BLaER1 treated with 17β-estradiol and CSF1 and Interleukin-3, amounts not matched to agents 10 nM and 100 nM (cell line): ENCODE results near the gene NR1H3.
A peak's percentile ranks its signal among the peaks of the same experiment; 100 is the strongest.

Experiments used
- H3K27ac ChIP-seq, 11 experiments: shearing (Covaris generic); formaldehyde crosslinking; 2 replicates each; pipeline ENCODE4 v1.8.1; 2022
- H3K27me3 ChIP-seq, 11 experiments: shearing (Covaris generic); formaldehyde crosslinking; 2 replicates each; pipeline ENCODE4 v1.8.1; 2022
- H3K36me3 ChIP-seq, 11 experiments: shearing (Covaris generic); formaldehyde crosslinking; 2 replicates each; pipeline ENCODE4 v1.8.1; 2022
- H3K4me1 ChIP-seq, 10 experiments: shearing (Covaris generic); formaldehyde crosslinking; 2 replicates each; pipeline ENCODE4 v1.8.1; 2022
- H3K4me2 ChIP-seq, 11 experiments: shearing (Covaris generic); formaldehyde crosslinking; 2 replicates each; pipeline ENCODE4 v1.8.1; 2022
- H3K4me3 ChIP-seq, 10 experiments: shearing (Covaris generic); formaldehyde crosslinking; 2 replicates each; pipeline ENCODE4 v1.8.1; 2022
- H3K9ac ChIP-seq, 11 experiments: shearing (Covaris generic); formaldehyde crosslinking; 2 replicates each; pipeline ENCODE4 v1.8.1; 2022
- H3K9me3 ChIP-seq, 11 experiments: shearing (Covaris generic); formaldehyde crosslinking; replicated peaks in 1 of 11; 2 replicates each; pipeline ENCODE4 v1.8.1; 2022
- H4K20me1 ChIP-seq, 11 experiments: shearing (Covaris generic); formaldehyde crosslinking; 2 replicates each; pipeline ENCODE4 v1.8.1; 2022
- Cebpa-rat ChIP-seq, 11 experiments: shearing (Covaris generic); IDR thresholded peaks; 2 replicates each; pipeline ENCODE4 v1.8.1; 2022

Gene NR1H3

DNA sequence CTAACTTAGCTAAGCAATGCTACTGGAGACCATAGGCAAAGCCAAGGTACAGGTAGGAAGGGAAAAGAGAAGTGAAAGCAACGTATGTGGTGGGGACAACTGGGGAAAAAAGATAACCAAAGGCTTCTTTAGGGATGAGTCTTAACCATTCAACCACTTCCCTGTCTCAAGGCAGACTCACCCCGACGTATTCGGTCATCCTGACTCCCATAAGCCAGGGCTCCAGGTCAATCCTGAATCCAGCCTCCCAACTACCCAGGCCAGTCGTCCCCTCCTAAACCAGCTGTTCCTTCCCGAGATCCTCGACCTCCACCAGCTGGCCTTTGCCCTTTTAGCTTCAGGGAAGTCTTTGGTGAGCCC lies 9.5 kb upstream of the NR1H3 start:
- Histone ChIP-seq H3K9ac (peak overlapping the region; percentile 83 to 95 (median 89)), H4K20me1 (no peaks in the 10 kb centered on the region), H3K27ac (peak overlapping the region; percentile 82 to 95 (median 91)), H3K4me3 (peak overlapping the region; percentile 72 to 82 (median 78)), H3K36me3 (peaks cover 22 to 42% (median 36%) of the 10 kb centered on the region in 11 experiments), H3K9me3 (no peaks in the 10 kb centered on the region), H3K4me1 (peaks cover 24 to 71% (median 27%) of the 10 kb centered on the region in 10 experiments), H3K27me3 (no peaks in the 10 kb centered on the region), H3K4me2 (peak overlapping the region; percentile 80 to 100 (median 94))
- no peak for TF ChIP-seq Cebpa-rat (IDR thresholded peaks at IDR 0.05)

DNA sequence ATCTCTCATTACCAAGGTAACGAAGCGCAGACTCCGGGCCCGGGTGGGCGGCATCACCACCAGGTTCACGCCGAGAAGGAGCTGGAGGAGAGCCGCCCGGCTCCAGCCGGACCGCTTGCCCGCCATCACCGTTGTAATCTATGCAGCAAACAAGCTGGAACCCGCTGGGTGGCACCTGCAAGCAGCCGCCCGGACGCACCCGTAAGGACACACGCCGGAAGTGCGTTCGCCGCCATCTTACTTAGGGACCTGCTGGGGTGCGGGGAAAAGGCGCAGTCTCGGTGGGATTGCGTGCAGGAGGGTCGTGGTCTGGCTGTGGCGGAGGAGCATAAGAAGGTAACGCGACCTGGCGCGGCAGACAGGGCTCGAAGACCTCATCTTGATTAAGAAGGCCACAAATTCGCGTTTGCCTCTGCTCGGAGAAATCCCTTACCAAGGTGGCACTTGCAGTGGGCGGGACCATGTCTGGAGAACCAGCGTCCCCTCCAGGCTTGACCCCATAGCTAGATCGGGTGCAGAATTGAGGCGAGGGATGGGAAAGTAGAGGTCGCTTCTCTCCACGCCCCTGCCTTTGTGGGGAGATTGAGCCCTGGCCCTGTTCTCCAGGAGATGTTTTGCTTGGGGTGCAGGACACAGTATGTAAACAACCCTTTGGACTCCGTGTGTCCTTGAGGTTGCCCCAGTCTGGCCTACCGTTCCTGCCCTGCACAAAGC lies 9.0 kb upstream of the NR1H3 start, which contains the start of gene ACP2:
ACP2 (minus strand) TSS at position 151 of the 714 bp plus-strand sequence; CDS start at position 126, 25 bp downstream.
- no peak for TF ChIP-seq Cebpa-rat (IDR thresholded peaks at IDR 0.05)
- Histone ChIP-seq H3K27ac (peak within 1 kb of the TSS; percentile 82 to 95 (median 91)), H4K20me1 (no peaks in the 10 kb centered on the region), H3K4me2 (peak within 1 kb of the TSS; percentile 80 to 100 (median 94)), H3K4me3 (peak within 1 kb of the TSS; percentile 72 to 82 (median 78)), H3K27me3 (no peaks in the 10 kb centered on the region), H3K9ac (peak within 1 kb of the TSS; percentile 83 to 95 (median 89)), H3K4me1 (peaks cover 24 to 71% (median 29%) of the 10 kb centered on the region in 10 experiments), H3K9me3 (no peaks in the 10 kb centered on the region), H3K36me3 (peaks cover 21 to 36% (median 30%) of the 10 kb centered on the region in 11 experiments)

DNA sequence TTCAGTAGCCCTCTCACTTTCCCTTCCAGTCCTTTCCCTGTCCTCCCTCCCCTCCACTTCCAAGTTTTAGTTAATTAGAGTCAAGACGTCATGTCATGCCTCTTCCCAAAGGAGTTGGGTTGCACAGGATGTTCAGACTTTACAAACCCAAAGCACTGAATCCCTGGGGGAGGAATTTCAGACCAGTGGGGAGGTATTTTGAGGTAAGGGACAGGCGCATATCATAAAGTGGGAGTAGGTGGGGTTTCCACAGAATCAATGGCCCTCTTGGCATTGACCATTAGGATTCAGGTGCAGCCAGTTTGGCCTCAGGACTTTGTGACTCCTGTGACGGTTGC lies 8.4 kb upstream of the NR1H3 start:
- Histone ChIP-seq H3K27ac (peak overlapping the region; percentile 82 to 95 (median 91)), H3K9me3 (no peaks in the 10 kb centered on the region), H3K4me1 (peaks cover 24 to 71% (median 32%) of the 10 kb centered on the region in 10 experiments), H3K9ac (peak overlapping the region; percentile 83 to 95 (median 89)), H3K4me3 (peak overlapping the region; percentile 72 to 82 (median 78)), H3K36me3 (peaks cover 16 to 31% (median 25%) of the 10 kb centered on the region in 11 experiments), H4K20me1 (no peaks in the 10 kb centered on the region), H3K27me3 (no peaks in the 10 kb centered on the region), H3K4me2 (peak overlapping the region; percentile 80 to 100 (median 94))
- no peak for TF ChIP-seq Cebpa-rat (IDR thresholded peaks at IDR 0.05)

- Histone ChIP-seq H4K20me1 (no peaks in the 10 kb centered on the region), H3K36me3 (peaks cover 0 to 11% (median 5%) of the 10 kb centered on the region in 11 experiments; a peak in 9 of 22 replicates), H3K9me3 (no peaks in the 10 kb centered on the region)
Measured at GRCh38 chr11:47251751-47252150, 6.0 kb upstream of the NR1H3 start.

GRCh38 chr11:47253660-47254059 lies 4.1 kb upstream of the NR1H3 start:
- TF ChIP-seq Cebpa-rat (IDR thresholded peaks at IDR 0.05) = no peak
- Histone ChIP-seq H3K9me3 (no peaks in the 10 kb centered on the region), H3K9ac (peak overlapping the region in 5 of 11 experiments; percentile 37 to 80 (median 59); a peak in 8 of 22 replicates), H4K20me1 (no peaks in the 10 kb centered on the region), H3K27me3 (no peaks in the 10 kb centered on the region), H3K36me3 (no peaks in the 10 kb centered on the region), H3K27ac (peak overlapping the region in 6 of 11 experiments; percentile 34 to 87 (median 71); a peak in 11 of 22 replicates), H3K4me3 (no peak overlapping the region), H3K4me2 (peak overlapping the region in 4 of 11 experiments; percentile 77 to 95 (median 86); a peak in 7 of 22 replicates), H3K4me1 (peaks cover 30 to 76% (median 41%) of the 10 kb centered on the region in 10 experiments)

More at GRCh38 chr11:47251751-47252150, 6.0 kb upstream of the NR1H3 start:
- no peak for TF ChIP-seq Cebpa-rat (IDR thresholded peaks at IDR 0.05)
- Histone ChIP-seq H3K4me1 (peaks cover 30 to 71% (median 39%) of the 10 kb centered on the region in 10 experiments), H3K27me3 (no peaks in the 10 kb centered on the region), H3K4me3 (no peak overlapping the region), H3K9ac (no peak overlapping the region), H3K4me2 (no peak overlapping the region), H3K27ac (no peak overlapping the region)

DNA sequence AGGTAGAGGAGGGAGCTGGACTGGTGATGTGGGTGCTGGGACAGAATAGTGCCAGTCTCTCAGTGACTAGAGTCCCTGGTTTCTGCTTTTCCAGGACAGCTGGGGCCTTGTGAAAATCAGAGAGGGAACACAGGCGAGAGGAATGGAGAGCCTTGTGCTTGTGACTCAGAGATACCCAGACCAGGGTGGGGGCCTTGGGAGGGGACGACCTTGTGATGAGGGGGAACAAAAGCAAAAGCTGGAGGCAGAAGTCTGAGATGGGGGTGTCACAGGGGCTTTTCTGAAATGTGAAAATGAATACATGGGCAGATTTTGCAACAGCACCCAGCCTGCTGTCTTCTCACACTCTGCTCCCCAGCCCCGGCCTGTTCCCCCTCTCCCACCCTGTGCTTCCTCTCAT lies 3.4 kb upstream of the NR1H3 start:
- Histone ChIP-seq H3K27ac (peak overlapping the region in 9 of 11 experiments; percentile 2 to 87 (median 51); a peak in 15 of 22 replicates), H3K4me1 (peaks cover 34 to 82% (median 44%) of the 10 kb centered on the region in 10 experiments), H4K20me1 (no peaks in the 10 kb centered on the region), H3K27me3 (no peaks in the 10 kb centered on the region), H3K4me3 (0 out of 20 replicates have a peak overlapping the region, but pooled peaks of 2 of the 10 experiments have one; percentile 5 to 16), H3K9me3 (no peaks in the 10 kb centered on the region), H3K9ac (peak overlapping the region in 9 of 11 experiments; percentile 0 to 80 (median 37); a peak in 11 of 22 replicates), H3K4me2 (peak overlapping the region in 10 of 11 experiments; percentile 4 to 95 (median 63); a peak in 14 of 22 replicates), H3K36me3 (no peaks in the 10 kb centered on the region)
- no peak for TF ChIP-seq Cebpa-rat (IDR thresholded peaks at IDR 0.05)

GRCh38 chr11:47256374-47256773 lies 1.4 kb upstream of the NR1H3 start:
- peaks cover 33 to 87% (median 47%) of the 10 kb centered on the region in 10 experiments for H3K4me1 ChIP-seq
- no peak overlapping the region for H3K9ac ChIP-seq
- H4K20me1 ChIP-seq = no peaks in the 10 kb centered on the region; a peak in 1 of 22 replicates
- H3K27ac ChIP-seq = peak overlapping the region in 1 of 11 experiments; percentile 85; a peak in 1 of 22 replicates
- peak overlapping the region in 2 of 11 experiments; percentile 93 to 95; a peak in 4 of 22 replicates for H3K4me2 ChIP-seq
- no peaks in the 10 kb centered on the region for H3K9me3 ChIP-seq
- no peak overlapping the region for H3K4me3 ChIP-seq
- no peak for TF ChIP-seq Cebpa-rat (IDR thresholded peaks at IDR 0.05)
- no peaks in the 10 kb centered on the region for H3K27me3 ChIP-seq
- peaks cover 0 to 9% (median 0%) of the 10 kb centered on the region in 11 experiments; a peak in 4 of 22 replicates for H3K36me3 ChIP-seq

GRCh38 chr11:47257177-47257516 lies 649 bp upstream of the NR1H3 start:
- Histone ChIP-seq H3K36me3 (peaks cover 0 to 17% (median 0%) of the 10 kb centered on the region in 11 experiments; a peak in 4 of 22 replicates), H3K27ac (peak overlapping the region in 9 of 11 experiments; percentile 9 to 73 (median 57); a peak in 16 of 22 replicates), H4K20me1 (no peaks in the 10 kb centered on the region; a peak in 1 of 22 replicates), H3K4me2 (peak overlapping the region in 8 of 11 experiments; percentile 7 to 95 (median 66); a peak in 11 of 22 replicates), H3K4me1 (peaks cover 33 to 94% (median 47%) of the 10 kb centered on the region in 10 experiments), H3K9me3 (no peaks in the 10 kb centered on the region), H3K27me3 (no peaks in the 10 kb centered on the region), H3K4me3 (no peak overlapping the region; a peak in 1 of 20 replicates), H3K9ac (peak overlapping the region in 7 of 11 experiments; percentile 26 to 85 (median 57); a peak in 11 of 22 replicates)
- TF ChIP-seq Cebpa-rat (IDR thresholded peaks at IDR 0.05) = no peak
